SK-N-SH (cell line): ENCODE measurements around the gene LRMDA. TPM values are rescaled to one million over a fixed set of nuclear protein-coding genes. Genes with fewer than 3 reads are reported as not detected.

Source experiments
- CTCF ChIA-PET: fragments of 300-600, 350-600 bp; formaldehyde crosslinking; extraction: SDS; loops from one replicate; lab custom pipeline; 2021; lab: Yijun Ruan, JAX
- POLR2A ChIA-PET: fragments of 350-600 bp; sonication (Branson Sonifier 250); formaldehyde crosslinking; extraction: SDS; loops from one replicate; lab custom pipeline; 2020; ENCODE audit warnings: antibody characterized with exemption, inconsistent platforms; lab: Yijun Ruan, JAX
- DNase-seq: peaks from one replicate; pipeline ENCODE4 v3.0.0; 2012
- H2AFZ ChIP-seq: fragments of 200-600 bp; sonication (generic); 2 replicates; pipeline ENCODE4 v1.8.1; 2016; ENCODE audit warnings: antibody characterized with exemption, mild to moderate bottlenecking, low read depth
- H3F3A ChIP-seq: fragments of 200-600 bp; sonication (generic); replicated peaks from 2 replicates; pipeline ENCODE3; 2016; ENCODE audit warnings: antibody characterized with exemption, mild to moderate bottlenecking; ENCODE audit not compliant: insufficient read depth
- H3K27ac ChIP-seq, 2 experiments: fragments of 200-500 bp in 1 of 2; fragments of 200-600 bp in 1 of 2; sonication (Bioruptor generic) in 1 of 2; sonication (generic), shearing (Covaris generic) in 1 of 2; 2 replicates each; pipeline versions ENCODE4 v1.5.1 to v1.6.1; 2014 to 2016; ENCODE audit warnings: low read depth in 2 of 2, inconsistent platforms in 1 of 2, low read length in 1 of 2, mild to moderate bottlenecking in 1 of 2, mixed read lengths in 1 of 2
- H3K27me3 ChIP-seq: fragments of 200-600 bp; sonication (generic), shearing (Covaris generic); 2 replicates; pipeline ENCODE4 v1.6.1; 2016; ENCODE audit warnings: mixed run types; ENCODE audit not compliant: insufficient read depth
- H3K36me3 ChIP-seq, 2 experiments: fragments of 200-500 bp in 1 of 2; fragments of 200-600 bp in 1 of 2; sonication (Bioruptor generic) in 1 of 2; sonication (generic) in 1 of 2; replicated peaks in 1 of 2; 2 replicates each; pipeline versions ENCODE3 to v1.5.1; 2014 to 2016; ENCODE audit warnings: low read length in 1 of 2, mild to moderate bottlenecking in 1 of 2; ENCODE audit not compliant: insufficient read depth in 2 of 2, control insufficient read depth in 1 of 2
- H3K4me1 ChIP-seq, 2 experiments: fragments of 200-500 bp in 1 of 2; fragments of 200-600 bp in 1 of 2; sonication (Bioruptor generic) in 1 of 2; sonication (generic), shearing (Covaris generic) in 1 of 2; 2 replicates each; pipeline versions ENCODE4 v1.5.1 to v1.6.1; 2014 to 2016; ENCODE audit warnings: low read depth in 1 of 2, low read length in 1 of 2, mixed run types in 1 of 2; ENCODE audit not compliant: insufficient read depth in 2 of 2, control insufficient read depth in 1 of 2
- H3K4me2 ChIP-seq: fragments of 200-600 bp; sonication (generic), shearing (Covaris generic); 2 replicates; pipeline ENCODE4 v1.6.1; 2017; ENCODE audit warnings: mixed run types
- H3K4me3 ChIP-seq, 2 experiments: fragments of 200-500 bp in 1 of 2; fragments of 200-600 bp in 1 of 2; sonication (Bioruptor generic) in 1 of 2; sonication (generic), shearing (Covaris generic) in 1 of 2; 2 replicates each; pipeline versions ENCODE4 v1.5.1 to v1.8.1; 2014 to 2016; ENCODE audit warnings: low read depth in 2 of 2, inconsistent platforms in 1 of 2, low read length in 1 of 2, mild to moderate bottlenecking in 1 of 2, mixed read lengths in 1 of 2, moderate library complexity in 1 of 2
- H3K79me2 ChIP-seq: fragments of 200-600 bp; sonication (generic); 2 replicates; pipeline ENCODE4 v1.8.1; 2017; ENCODE audit warnings: mild to moderate bottlenecking; ENCODE audit not compliant: insufficient read depth
- H3K9ac ChIP-seq: fragments of 200-600 bp; sonication (generic); 2 replicates; pipeline ENCODE4 v1.6.1; 2017; ENCODE audit warnings: mixed run types
- H3K9me2 ChIP-seq: fragments of 200-600 bp; sonication (generic); 2 replicates; pipeline ENCODE4 v1.6.1; 2017; ENCODE audit warnings: mixed run types
- H3K9me3 ChIP-seq: fragments of 200-600 bp; sonication (generic); 2 replicates; pipeline ENCODE4 v1.6.1; 2017; ENCODE audit warnings: mixed run types, mild to moderate bottlenecking, moderate library complexity
- H4K20me1 ChIP-seq: fragments of 200-600 bp; sonication (generic); 2 replicates; pipeline ENCODE4 v1.6.1; 2017; ENCODE audit warnings: mild to moderate bottlenecking, mixed run types; ENCODE audit not compliant: insufficient read depth
- CHD2 ChIP-seq: fragments of 150-350 bp; IDR thresholded peaks from 2 replicates; pipeline ENCODE4 v1.6.1; 2018; ENCODE audit warnings: low read length; ENCODE audit not compliant: partially characterized antibody
- ELF1 ChIP-seq: IDR thresholded peaks from 2 replicates; pipeline ENCODE4 v1.4.0; 2012
- EP300 ChIP-seq, 2 experiments: IDR thresholded peaks; 2 replicates each; pipeline versions ENCODE4 v1.4.0 to v1.6.1; 2012; ENCODE audit warnings: borderline replicate concordance in 1 of 2, low read depth in 1 of 2, low read length in 1 of 2
- EZH2phosphoT487 ChIP-seq: fragments of 200-600 bp; sonication (generic); IDR thresholded peaks from 2 replicates; pipeline ENCODE4 v1.6.1; 2017; ENCODE audit warnings: low read depth, mixed run types, mild to moderate bottlenecking, antibody characterized with exemption, moderate library complexity, borderline replicate concordance
- FOSL2 ChIP-seq: IDR thresholded peaks from 2 replicates; pipeline ENCODE4 v1.4.0; 2012; ENCODE audit warnings: low read depth, mild to moderate bottlenecking, moderate library complexity, borderline replicate concordance
- FOXM1 ChIP-seq: IDR thresholded peaks from 2 replicates; pipeline ENCODE4 v1.4.0; 2012; ENCODE audit warnings: low read depth, mild to moderate bottlenecking
- GATA2 ChIP-seq: sonication (generic); formaldehyde crosslinking; IDR thresholded peaks from 2 replicates; pipeline ENCODE4 v1.5.0; 2020; ENCODE audit warnings: mild to moderate bottlenecking, missing genetic modification reagents
- JUND ChIP-seq: IDR thresholded peaks from 2 replicates; pipeline ENCODE4 v1.4.0; 2012
- MEF2A ChIP-seq: IDR thresholded peaks from 2 replicates; pipeline ENCODE4 v1.4.0; 2012; ENCODE audit warnings: low read depth, borderline replicate concordance
- MXI1 ChIP-seq: IDR thresholded peaks from 2 replicates; pipeline ENCODE4 v1.6.1; 2012; ENCODE audit warnings: mild to moderate bottlenecking, low read depth, low read length, improper control_type of control experiment
- NFIC ChIP-seq: IDR thresholded peaks from 2 replicates; pipeline ENCODE4 v1.4.0; 2012; ENCODE audit warnings: borderline replicate concordance
- NRF1 ChIP-seq: IDR thresholded peaks from 2 replicates; pipeline ENCODE4 v1.6.1; 2012; ENCODE audit warnings: low read depth, mild to moderate bottlenecking, low read length
- RAD21 ChIP-seq: IDR thresholded peaks from 2 replicates; pipeline ENCODE4 v1.6.1; 2012; ENCODE audit warnings: mild to moderate bottlenecking, low read length
- RCOR1 ChIP-seq: fragments of 150-350 bp; IDR thresholded peaks from 2 replicates; pipeline ENCODE4 v1.6.1; 2017; ENCODE audit warnings: antibody characterized with exemption, low read length
- RXRA ChIP-seq: IDR thresholded peaks from 2 replicates; pipeline ENCODE4 v1.4.0; 2012; ENCODE audit warnings: low read depth, mild to moderate bottlenecking, borderline replicate concordance
- SMC3 ChIP-seq: IDR thresholded peaks from 2 replicates; pipeline ENCODE4 v1.6.1; 2012; ENCODE audit warnings: low read depth, low read length, improper control_type of control experiment
- TCF12 ChIP-seq: IDR thresholded peaks from 2 replicates; pipeline ENCODE4 v1.4.0; 2012
- TEAD4 ChIP-seq: IDR thresholded peaks from 2 replicates; pipeline ENCODE4 v1.4.0; 2012; ENCODE audit warnings: mild to moderate bottlenecking, borderline replicate concordance; ENCODE audit not compliant: insufficient read depth
- USF2 ChIP-seq: fragments of 150-350 bp; IDR thresholded peaks from 2 replicates; pipeline ENCODE4 v1.6.1; 2017; ENCODE audit warnings: antibody characterized with exemption, low read length, low read depth, borderline replicate concordance
- YY1 ChIP-seq: IDR thresholded peaks from 2 replicates; pipeline ENCODE4 v1.4.0; 2012; ENCODE audit warnings: low read depth, mild to moderate bottlenecking
- WGBS: methylation state at CpG from one replicate; pipeline ENCODE4 v1.1.6; 2017; ENCODE audit warnings: low lambda C conversion rate; 5-methylcytosine and 5-hydroxymethylcytosine counted together
- polyA plus RNA-seq, 3 experiments: library from polyadenylated mRNA; depleted of rRNA; stranded (reverse); fragments of >200 nt; gene quantifications; 2 replicates each; pipeline ENCODE4 v1.2.3, GENCODE V29; 2012
- TF ChIP-seq, protein P1 (sequence below): IDR thresholded peaks from 2 replicates; pipeline ENCODE4; 2012
- TF ChIP-seq, protein P2 (sequence below): fragments of 200-600 bp; sonication (generic); IDR thresholded peaks from 2 replicates; pipeline ENCODE4 v1.6.1; 2017; ENCODE audit warnings: antibody characterized with exemption, mild to moderate bottlenecking, moderate library complexity

LRMDA gene
- polyA plus RNA-seq, 1 of the 3 experiments (the other 2 are of a cell fraction) = 0.95 TPM

- Histone ChIP-seq H3K4me1 (peaks cover 0 to 5% of the 10 kb centered on the region in 2 experiments; a peak in 1 of 4 replicates), H3K36me3 (no peaks in the 10 kb centered on the region), H3K27me3 (no peaks in the 10 kb centered on the region), H3K9me2 (no peaks in the 10 kb centered on the region), H3K9me3 (no peaks in the 10 kb centered on the region), H3K9ac (no peak overlapping the region), H3F3A (no peaks in the 10 kb centered on the region), H3K4me2 (no peak overlapping the region), H3K79me2 (no peaks in the 10 kb centered on the region), H4K20me1 (no peaks in the 10 kb centered on the region), H3K4me3 (no peak overlapping the region), H2AFZ (no peak overlapping the region), H3K27ac (no peak overlapping the region)
- ChIA-PET POLR2A (no interaction called here), CTCF (interaction anchor here (0.8 kb wide), 1 partner anchor 11 kb away, joined by 3 read pairs; no protein-coding TSS in a partner anchor)
- no peak for DNase-seq
- WGBS = 49% methylated on average over 3 of the region's 3 CpGs
- TF ChIP-seq RXRA (no peak), MEF2A (no peak), EZH2phosphoT487 (no peak), NRF1 (no peak), ELF1 (no peak), SMC3 (no peak), GATA2 (CRISPR knock-in tag) (no peak), RCOR1 (no peak), EP300 (IDR thresholded peaks at IDR 0.05; ENCODE audit: borderline replicate concordance in 1 of 2, low read depth in 1 of 2, low read length in 1 of 2) (no peak), CHD2 (no peak), NFIC (no peak), YY1 (no peak)
Observed at GRCh38 chr10:75809003-75809402, 377.6 kb downstream of the LRMDA start.

- ChIA-PET POLR2A (no interaction called here), CTCF (interaction anchor here (1.1 kb wide), 1 partner anchor 16 kb away, joined by 4 read pairs; no protein-coding TSS in a partner anchor)
- H3K4me2 ChIP-seq = no peak overlapping the region
- H3K4me1 ChIP-seq = no peaks in the 10 kb centered on the region
- no peak overlapping the region for H3K4me3 ChIP-seq
- no peaks in the 10 kb centered on the region for H3K27me3 ChIP-seq
- H4K20me1 ChIP-seq = no peaks in the 10 kb centered on the region
- no peaks in the 10 kb centered on the region for H3K36me3 ChIP-seq
- H2AFZ ChIP-seq = no peak overlapping the region
- H3K27ac ChIP-seq = no peak overlapping the region
- H3K9me3 ChIP-seq = no peaks in the 10 kb centered on the region
- H3K9ac ChIP-seq = no peak overlapping the region
- TF ChIP-seq MXI1 (no peak), FOXM1 (no peak), FOSL2 (no peak), EP300 (IDR thresholded peaks at IDR 0.05; ENCODE audit: borderline replicate concordance in 1 of 2, low read depth in 1 of 2, low read length in 1 of 2) (no peak), TCF12 (no peak), RAD21 (no peak), JUND (no peak), CHD2 (no peak), USF2 (no peak), MEF2A (no peak), TEAD4 (no peak)
- TF ChIP-seq, protein P1, sequence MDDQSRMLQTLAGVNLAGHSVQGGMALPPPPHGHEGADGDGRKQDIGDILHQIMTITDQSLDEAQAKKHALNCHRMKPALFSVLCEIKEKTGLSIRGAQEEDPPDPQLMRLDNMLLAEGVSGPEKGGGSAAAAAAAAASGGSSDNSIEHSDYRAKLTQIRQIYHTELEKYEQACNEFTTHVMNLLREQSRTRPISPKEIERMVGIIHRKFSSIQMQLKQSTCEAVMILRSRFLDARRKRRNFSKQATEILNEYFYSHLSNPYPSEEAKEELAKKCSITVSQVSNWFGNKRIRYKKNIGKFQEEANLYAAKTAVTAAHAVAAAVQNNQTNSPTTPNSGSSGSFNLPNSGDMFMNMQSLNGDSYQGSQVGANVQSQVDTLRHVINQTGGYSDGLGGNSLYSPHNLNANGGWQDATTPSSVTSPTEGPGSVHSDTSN = no peak
- TF ChIP-seq, protein P2, sequence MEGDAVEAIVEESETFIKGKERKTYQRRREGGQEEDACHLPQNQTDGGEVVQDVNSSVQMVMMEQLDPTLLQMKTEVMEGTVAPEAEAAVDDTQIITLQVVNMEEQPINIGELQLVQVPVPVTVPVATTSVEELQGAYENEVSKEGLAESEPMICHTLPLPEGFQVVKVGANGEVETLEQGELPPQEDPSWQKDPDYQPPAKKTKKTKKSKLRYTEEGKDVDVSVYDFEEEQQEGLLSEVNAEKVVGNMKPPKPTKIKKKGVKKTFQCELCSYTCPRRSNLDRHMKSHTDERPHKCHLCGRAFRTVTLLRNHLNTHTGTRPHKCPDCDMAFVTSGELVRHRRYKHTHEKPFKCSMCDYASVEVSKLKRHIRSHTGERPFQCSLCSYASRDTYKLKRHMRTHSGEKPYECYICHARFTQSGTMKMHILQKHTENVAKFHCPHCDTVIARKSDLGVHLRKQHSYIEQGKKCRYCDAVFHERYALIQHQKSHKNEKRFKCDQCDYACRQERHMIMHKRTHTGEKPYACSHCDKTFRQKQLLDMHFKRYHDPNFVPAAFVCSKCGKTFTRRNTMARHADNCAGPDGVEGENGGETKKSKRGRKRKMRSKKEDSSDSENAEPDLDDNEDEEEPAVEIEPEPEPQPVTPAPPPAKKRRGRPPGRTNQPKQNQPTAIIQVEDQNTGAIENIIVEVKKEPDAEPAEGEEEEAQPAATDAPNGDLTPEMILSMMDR = no peak
- H3K79me2 ChIP-seq = no peaks in the 10 kb centered on the region
- DNase-seq = no peak
- H3F3A ChIP-seq = no peaks in the 10 kb centered on the region
- no peaks in the 10 kb centered on the region for H3K9me2 ChIP-seq
Observed at GRCh38 chr10:75814014-75814413, 382.6 kb downstream of the LRMDA start.
